ENCODE results near the gene SNRNP35.
A peak's percentile ranks its signal among the peaks of the same experiment; 100 is the strongest.
"Not testable (repeated sequence)": the region's sequence is repeated elsewhere in the genome, so short reads cannot be mapped to it uniquely, and the experiment has no call there.

The SNRNP35 gene

GRCh38 chr12:123482876-123483275 lies 24.9 kb downstream of the SNRNP35 start:
- DNase-seq (ENCODE audit: low read depth, low spot score): no peak
- H3K4me3 ChIP-seq (ENCODE audit: low read length): no peak overlapping the region

- H3K4me3 ChIP-seq (ENCODE audit: low read length): 0 out of 2 replicates have a peak overlapping the region, but pooled peaks have one; percentile 2
- DNase-seq (ENCODE audit: low read depth, low spot score): peak; percentile 50
Measured at GRCh38 chr12:123483602-123484248, 25.8 kb downstream of the SNRNP35 start.

DNA sequence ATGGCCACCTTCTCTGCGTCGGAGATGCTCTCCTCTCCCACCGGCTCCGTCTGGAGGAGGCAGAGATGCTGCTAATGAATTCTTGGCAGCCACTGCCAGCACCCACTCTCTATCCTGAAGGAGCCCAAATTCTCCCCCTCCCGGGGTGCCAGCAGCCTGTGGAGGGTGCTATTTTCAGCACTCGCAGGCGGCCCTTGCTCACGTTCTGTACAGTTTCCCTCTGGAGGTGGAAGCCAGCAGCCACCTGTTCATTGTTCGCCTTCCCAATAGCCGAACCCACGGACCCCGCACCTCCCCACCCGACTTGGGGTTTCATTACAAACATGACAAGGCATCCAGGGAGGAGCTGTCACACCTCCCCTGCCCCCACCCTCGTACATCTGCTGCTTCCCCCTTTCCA lies 27.8 kb downstream of the SNRNP35 start:
- no peak for DNase-seq (ENCODE audit: low read depth, low spot score)
- no peak overlapping the region for H3K4me3 ChIP-seq (ENCODE audit: low read length)

- no peak for DNase-seq (ENCODE audit: low read depth, low spot score)
- H3K4me3 ChIP-seq (ENCODE audit: low read length): no peak overlapping the region
Measured at GRCh38 chr12:123487428-123487827, 29.5 kb downstream of the SNRNP35 start.

DNA sequence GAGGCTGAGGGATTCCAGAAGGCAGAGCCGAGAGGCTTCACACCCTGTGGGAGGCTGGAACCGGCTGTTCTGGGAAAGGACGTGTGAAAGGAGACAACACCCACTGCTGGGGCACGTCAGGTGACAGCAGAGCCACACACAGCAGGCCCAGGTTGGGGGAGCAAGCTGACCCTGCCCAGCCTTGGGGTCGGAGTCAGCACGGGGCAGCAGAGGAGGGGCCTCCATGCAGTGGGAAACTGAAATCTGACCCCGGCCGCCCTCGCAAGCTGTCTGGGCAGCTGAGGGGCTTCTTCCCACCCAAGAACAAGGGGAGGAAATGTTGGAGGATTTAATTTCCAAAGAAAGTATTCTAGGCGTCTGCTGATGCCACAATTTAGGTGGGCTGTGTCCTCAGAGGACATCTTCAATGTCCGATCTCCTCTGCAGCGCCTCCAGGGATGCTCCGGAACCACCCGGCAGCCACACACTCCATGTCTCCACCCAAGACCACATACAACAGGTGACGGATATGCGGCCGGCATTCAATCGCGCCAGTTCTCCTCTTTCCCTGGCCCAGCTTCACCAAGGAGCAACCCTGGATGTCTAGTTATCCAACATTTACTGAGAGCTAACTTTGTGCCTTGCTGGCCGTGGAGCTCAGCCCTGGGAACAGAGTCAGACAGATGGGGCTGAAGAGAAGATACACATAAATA lies 30.7 kb downstream of the SNRNP35 start:
- H3K4me3 ChIP-seq (ENCODE audit: low read length): no peak overlapping the region

GRCh38 chr12:123489580-123489979 lies 31.6 kb downstream of the SNRNP35 start:
- DNase-seq (ENCODE audit: low read depth, low spot score): no peak
- H3K4me3 ChIP-seq (ENCODE audit: low read length): no peak overlapping the region

More for the DNA sequence above, 30.7 kb downstream of the SNRNP35 start:
- DNase-seq (ENCODE audit: low read depth, low spot score): no peak

GRCh38 chr12:123490089-123490488 lies 32.1 kb downstream of the SNRNP35 start:
- DNase-seq (ENCODE audit: low read depth, low spot score): no peak
- H3K4me3 ChIP-seq (ENCODE audit: low read length): no peak overlapping the region

GRCh38 chr12:123491056-123491455 lies 33.1 kb downstream of the SNRNP35 start:
- H3K4me3 ChIP-seq (ENCODE audit: low read length): no peak overlapping the region
- DNase-seq (ENCODE audit: low read depth, low spot score): no peak

DNA sequence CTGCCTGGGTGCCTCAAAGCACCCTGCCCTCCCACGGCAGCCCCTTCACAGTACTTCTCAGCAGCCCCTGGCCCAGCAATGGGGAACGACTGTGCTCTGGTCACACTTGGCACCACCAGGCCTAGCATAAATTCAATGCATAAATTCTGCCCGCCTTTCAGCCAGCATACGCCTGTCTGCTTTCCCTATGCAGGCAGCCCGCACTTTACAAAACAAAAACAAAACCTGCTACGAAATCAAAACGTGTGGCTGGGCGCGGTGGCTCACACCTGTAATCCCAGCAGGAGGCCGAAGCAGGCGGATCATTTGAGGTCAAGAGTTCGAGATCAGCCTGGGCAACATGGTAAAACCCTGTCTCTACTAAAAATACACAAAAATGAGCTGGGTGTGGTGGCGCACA lies 33.5 kb downstream of the SNRNP35 start:
- no peak overlapping the region for H3K4me3 ChIP-seq (ENCODE audit: low read length)
- DNase-seq (ENCODE audit: low read depth, low spot score): no peak

- not testable (repeated sequence) for DNase-seq (ENCODE audit: low read depth, low spot score); H3K4me3 ChIP-seq (ENCODE audit: low read length)
Measured at GRCh38 chr12:123492339-123493039, 34.5 kb downstream of the SNRNP35 start.

DNA sequence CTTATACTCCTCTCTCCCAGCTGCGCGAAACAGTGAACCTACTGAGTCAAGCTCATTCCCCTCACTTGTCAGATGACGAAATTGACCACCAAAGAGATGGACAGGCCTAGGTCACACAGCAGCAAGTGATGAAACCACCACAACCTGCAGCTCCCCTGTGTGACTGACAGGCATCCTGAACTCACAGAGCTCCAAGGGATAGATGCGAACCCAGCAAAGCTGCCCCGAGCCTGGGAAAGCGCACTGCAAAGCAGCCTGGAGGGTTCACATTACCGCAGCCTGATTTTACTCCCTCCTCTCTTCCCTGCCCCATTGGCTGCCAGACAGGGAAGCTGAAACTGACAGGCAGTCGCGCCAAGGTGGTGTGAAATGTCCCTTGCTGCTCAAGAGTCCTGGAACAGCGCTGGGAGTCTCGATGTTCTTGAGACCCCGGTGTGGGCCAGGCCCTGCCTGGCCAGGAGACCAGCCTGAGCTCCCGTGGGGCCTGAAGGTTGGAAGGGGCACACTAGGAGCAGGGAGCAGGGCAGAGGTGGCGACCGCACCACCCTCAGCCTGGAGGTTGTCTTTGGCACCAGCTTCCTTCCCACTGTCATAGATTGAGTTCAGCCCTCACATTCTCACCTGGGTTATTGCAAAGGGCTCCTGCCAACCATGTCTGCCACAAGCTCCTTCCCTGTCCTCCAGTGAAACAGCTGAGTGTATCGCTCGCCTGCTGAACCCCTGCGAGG lies 36.3 kb downstream of the SNRNP35 start:
- no peak for DNase-seq (ENCODE audit: low read depth, low spot score)
- no peak overlapping the region for H3K4me3 ChIP-seq (ENCODE audit: low read length)

- H3K4me3 ChIP-seq (ENCODE audit: low read length): no peak overlapping the region
- DNase-seq (ENCODE audit: low read depth, low spot score): no peak
Measured at GRCh38 chr12:123497065-123497464, 39.1 kb downstream of the SNRNP35 start.

DNA sequence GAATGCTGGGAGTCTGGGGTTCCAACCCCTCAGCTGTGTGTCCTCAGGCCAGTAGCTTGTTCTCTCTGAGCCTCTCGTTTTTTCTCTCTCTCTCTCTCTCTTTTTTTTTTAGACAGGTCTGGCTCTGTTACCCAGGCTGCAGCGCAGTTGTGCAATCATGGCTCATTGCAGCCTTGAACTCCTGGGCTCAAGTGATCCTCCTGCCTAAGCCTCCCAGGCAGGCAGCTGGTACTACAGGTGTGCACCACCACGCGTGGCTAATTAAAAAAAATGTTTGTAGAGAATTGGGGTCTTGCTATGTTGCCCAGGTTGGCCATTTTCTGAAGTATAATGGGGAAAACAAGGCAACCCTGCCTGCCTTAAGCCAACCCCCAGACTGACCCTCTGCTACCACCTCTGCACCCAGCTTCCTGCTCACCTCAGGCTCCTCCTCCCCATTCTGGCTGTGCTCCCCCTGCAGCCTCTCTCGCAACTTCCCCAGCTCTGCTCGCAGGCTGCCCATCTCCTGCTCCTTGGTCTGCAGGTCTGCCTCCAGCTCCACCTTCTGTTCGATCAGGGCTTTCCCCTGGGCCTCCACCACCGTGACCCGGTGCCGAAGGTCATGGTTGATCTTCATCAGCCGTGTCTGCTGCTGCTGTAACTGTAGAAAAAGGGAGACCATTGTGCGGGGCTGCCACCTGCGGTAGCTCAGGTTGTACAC lies 40.3 kb downstream of the SNRNP35 start:
- H3K4me3 ChIP-seq (ENCODE audit: low read length): no peak overlapping the region
- no peak for DNase-seq (ENCODE audit: low read depth, low spot score)

- no peak overlapping the region for H3K4me3 ChIP-seq (ENCODE audit: low read length)
- no peak for DNase-seq (ENCODE audit: low read depth, low spot score)
Measured at GRCh38 chr12:123499332-123499731, 41.4 kb downstream of the SNRNP35 start.

DNA sequence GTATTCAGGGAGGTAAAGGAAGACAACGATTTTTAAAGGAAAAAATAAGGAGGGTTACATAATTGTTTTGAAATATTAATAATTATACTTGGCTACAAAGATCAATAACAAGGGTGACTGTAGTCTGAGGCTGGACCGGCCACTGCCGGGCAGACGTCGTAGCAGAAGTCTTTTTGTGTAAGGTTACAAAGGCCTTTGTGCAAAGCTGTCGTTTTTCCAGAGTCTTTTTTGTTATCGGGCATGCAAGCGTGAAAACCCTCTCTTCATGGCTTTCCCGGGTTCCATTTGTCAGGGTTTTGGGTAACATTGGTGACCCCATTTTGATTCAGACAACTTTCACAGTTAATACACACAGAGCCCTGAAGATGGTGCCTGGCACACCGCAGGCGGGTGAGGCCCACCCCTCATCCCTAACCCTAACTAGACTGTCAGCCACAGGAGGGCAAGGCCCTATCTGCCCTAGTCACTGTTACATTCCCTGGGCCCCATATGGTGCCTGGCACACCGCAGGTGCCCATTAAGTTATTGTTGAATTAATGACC lies 44.3 kb downstream of the SNRNP35 start:
- no peak for DNase-seq (ENCODE audit: low read depth, low spot score)

GRCh38 chr12:123506059-123506842 lies 48.3 kb downstream of the SNRNP35 start:
- no peak overlapping the region for H3K4me3 ChIP-seq (ENCODE audit: low read length)
- DNase-seq (ENCODE audit: low read depth, low spot score): no peak

More for the DNA sequence above, 44.3 kb downstream of the SNRNP35 start:
- no peak overlapping the region for H3K4me3 ChIP-seq (ENCODE audit: low read length)

DNA sequence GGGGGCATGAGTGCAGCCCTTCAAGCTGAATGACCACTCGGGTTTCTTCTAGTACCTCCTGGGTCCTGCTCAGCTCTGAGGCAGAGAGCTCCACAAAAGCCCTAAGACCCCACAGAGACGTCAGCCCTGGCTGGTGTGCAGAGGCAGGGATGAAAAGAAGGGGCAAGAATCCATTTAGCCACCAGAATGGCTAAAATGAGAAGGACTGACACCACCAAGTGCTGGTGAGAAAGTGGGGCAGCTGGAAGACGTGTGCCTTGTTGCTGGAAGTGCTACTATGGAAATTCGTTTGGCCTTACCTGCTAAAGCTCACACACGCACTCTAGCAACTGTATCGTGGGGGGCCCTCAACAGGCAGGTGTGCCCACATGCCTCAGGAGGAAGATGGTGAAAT lies 48.9 kb downstream of the SNRNP35 start:
- H3K4me3 ChIP-seq (ENCODE audit: low read length): no peak overlapping the region
- no peak for DNase-seq (ENCODE audit: low read depth, low spot score)
